ENCODE results near the gene SNAI3.

GRCh38 chr16:88662843-88663606 lies 23.3 kb downstream of the SNAI3 start, which contains the start of gene MVD:
- TF ChIP-seq CTCF (IDR thresholded peaks at IDR 0.05; ENCODE audit: low read depth, low read length) (no peak), EZH2phosphoT487 (IDR thresholded peaks at IDR 0.05; ENCODE audit: low read depth) (no peak)

Measured in OCI-LY3 (cell line).